SK-N-SH treated with all-trans-retinoic acid at 6 μM for 48 hours (cell line): ENCODE measurements around the gene UBTD1.

Source experiments
- ATAC-seq: fragments of 200-7000 bp; cut with Tn5 transposase; 3 replicates; pipeline ENCODE4 v1.9.1; 2020; ENCODE audit warnings: mild to moderate bottlenecking, moderate library complexity
- ARNTL ChIP-seq: fragments of 450-650 bp; formaldehyde crosslinking; IDR thresholded peaks from 2 replicates; pipeline ENCODE4 v1.5.0; 2020; ENCODE audit warnings: low read depth, mild to moderate bottlenecking, moderate library complexity, borderline replicate concordance
- BACH2 ChIP-seq: fragments of 250-450 bp; sonication (Bioruptor Pico); IDR thresholded peaks from 2 replicates; pipeline ENCODE4 v1.9.0; 2021; ENCODE audit warnings: mild to moderate bottlenecking, borderline replicate concordance
- CREB5 ChIP-seq: fragments of 250-450 bp; sonication (Bioruptor Pico); IDR thresholded peaks from 2 replicates; pipeline ENCODE4 v1.5.1; 2020; ENCODE audit warnings: low read depth, mild to moderate bottlenecking, moderate library complexity
- CSDC2 ChIP-seq: fragments of 250-450 bp; sonication (Bioruptor Pico); IDR thresholded peaks from 2 replicates; pipeline ENCODE4 v1.5.0; 2020; ENCODE audit warnings: mild to moderate bottlenecking, moderate library complexity
- CSRNP3 ChIP-seq: fragments of 250-450 bp; sonication (Bioruptor Pico); IDR thresholded peaks from 2 replicates; pipeline ENCODE4 v1.5.1; 2021; ENCODE audit warnings: mild to moderate bottlenecking, moderate library complexity
- ESRRG ChIP-seq: fragments of 250-450 bp; sonication (Bioruptor Pico); IDR thresholded peaks from 2 replicates; pipeline ENCODE4 v1.6.1; 2021; ENCODE audit warnings: mild to moderate bottlenecking
- GLIS3 ChIP-seq: fragments of 250-450 bp; sonication (Bioruptor Pico); IDR thresholded peaks from 2 replicates; pipeline ENCODE4 v1.5.0; 2020; ENCODE audit warnings: mild to moderate bottlenecking, moderate library complexity
- ISL1 ChIP-seq: fragments of 250-450 bp; sonication (Bioruptor Pico); IDR thresholded peaks from 2 replicates; pipeline ENCODE4 v2.1.2; 2022; ENCODE audit warnings: mild to moderate bottlenecking, moderate library complexity
- OSR1 ChIP-seq: fragments of 250-450 bp; sonication (Bioruptor Pico); IDR thresholded peaks from 2 replicates; pipeline ENCODE4 v1.8.0; 2022; ENCODE audit warnings: moderate library complexity, mild to moderate bottlenecking, inconsistent platforms
- POU6F1 ChIP-seq: fragments of 250-450 bp; sonication (Bioruptor Pico); IDR thresholded peaks from 2 replicates; pipeline ENCODE4 v1.8.0; 2021; ENCODE audit warnings: low read depth, mild to moderate bottlenecking, moderate library complexity, borderline replicate concordance
- PPARA ChIP-seq: fragments of 250-450 bp; sonication (Bioruptor Pico); IDR thresholded peaks from 2 replicates; pipeline ENCODE4 v1.5.0; 2020; ENCODE audit warnings: mild to moderate bottlenecking, borderline replicate concordance
- RARB ChIP-seq: fragments of 250-450 bp; sonication (Bioruptor Pico); IDR thresholded peaks from 2 replicates; pipeline ENCODE4 v1.8.0; 2021; ENCODE audit warnings: mild to moderate bottlenecking, moderate library complexity
- SNAI2 ChIP-seq: fragments of 250-450 bp; sonication (Bioruptor Pico); IDR thresholded peaks from 2 replicates; pipeline ENCODE4 v1.5.0; 2020; ENCODE audit warnings: mild to moderate bottlenecking, moderate library complexity
- TCF4 ChIP-seq: fragments of 250-450 bp; sonication (Bioruptor Pico); IDR thresholded peaks from 2 replicates; pipeline ENCODE4 v1.8.0; 2021; ENCODE audit warnings: mild to moderate bottlenecking, moderate library complexity, borderline replicate concordance
- TOX ChIP-seq: fragments of 250-450 bp; sonication (Bioruptor Pico); IDR thresholded peaks from 2 replicates; pipeline ENCODE4 v1.8.0; 2021; ENCODE audit warnings: mild to moderate bottlenecking, moderate library complexity, borderline replicate concordance
- TSHZ2 ChIP-seq: fragments of 250-450 bp; sonication (Bioruptor Pico); IDR thresholded peaks from 2 replicates; pipeline ENCODE4 v1.5.0; 2020; ENCODE audit warnings: mild to moderate bottlenecking, moderate library complexity
- ZC3H10 ChIP-seq: fragments of 250-450 bp; sonication (Bioruptor Pico); IDR thresholded peaks from 2 replicates; pipeline ENCODE4 v1.5.1; 2021; ENCODE audit warnings: mild to moderate bottlenecking, moderate library complexity
- ZFP3 ChIP-seq: fragments of 250-450 bp; sonication (Bioruptor Pico); IDR thresholded peaks from 2 replicates; pipeline ENCODE4 v1.5.0; 2020; ENCODE audit warnings: mild to moderate bottlenecking, moderate library complexity
- ZFP30 ChIP-seq: fragments of 450-650 bp; formaldehyde crosslinking; IDR thresholded peaks from 2 replicates; pipeline ENCODE4 v1.5.0; 2022; ENCODE audit warnings: mild to moderate bottlenecking, moderate library complexity
- ZNF70 ChIP-seq: fragments of 450-650 bp; formaldehyde crosslinking; IDR thresholded peaks from 2 replicates; pipeline ENCODE4 v1.5.0; 2020; ENCODE audit warnings: mild to moderate bottlenecking, moderate library complexity
- ZNF8 ChIP-seq: fragments of 450-650 bp; formaldehyde crosslinking; IDR thresholded peaks from 2 replicates; pipeline ENCODE4 v1.5.0; 2020; ENCODE audit warnings: mild to moderate bottlenecking, moderate library complexity

UBTD1 gene

GRCh38 chr10:97462309-97462708 is 36.4 kb upstream of the UBTD1 start:
- ATAC-seq, result no peak
- TF ChIP-seq GLIS3 (CRISPR knock-in tag) (no peak), TCF4 (CRISPR knock-in tag) (no peak), POU6F1 (CRISPR knock-in tag) (no peak), CREB5 (CRISPR knock-in tag) (no peak), BACH2 (CRISPR knock-in tag) (no peak)

GRCh38 chr10:97463363-97464132 is 35.2 kb upstream of the UBTD1 start:
- no peak for TF ChIP-seq OSR1 (CRISPR knock-in tag)
- no peak for TF ChIP-seq CSDC2 (CRISPR knock-in tag)
- no peak for TF ChIP-seq RARB (CRISPR knock-in tag)
- no peak for TF ChIP-seq TOX (CRISPR knock-in tag)
- peak; percentile 70 for ATAC-seq

- no peak for TF ChIP-seq ARNTL (CRISPR knock-in tag)
- TF ChIP-seq ZC3H10 (CRISPR knock-in tag), result no peak
- no peak for TF ChIP-seq ZFP3 (CRISPR knock-in tag)
- no peak for TF ChIP-seq OSR1 (CRISPR knock-in tag)
- TF ChIP-seq ZNF8 (CRISPR knock-in tag), result no peak
- no peak for TF ChIP-seq PPARA (CRISPR knock-in tag)
- no peak for TF ChIP-seq RARB (CRISPR knock-in tag)
- no peak for TF ChIP-seq SNAI2 (CRISPR knock-in tag)
- no peak for TF ChIP-seq CSRNP3 (CRISPR knock-in tag)
- no peak for TF ChIP-seq GLIS3 (CRISPR knock-in tag)
- no peak for TF ChIP-seq TOX (CRISPR knock-in tag)
- TF ChIP-seq CREB5 (CRISPR knock-in tag), result no peak
- no peak for TF ChIP-seq ZNF70
- TF ChIP-seq ZFP30 (CRISPR knock-in tag), result no peak
- no peak for TF ChIP-seq TSHZ2 (CRISPR knock-in tag)
- no peak for TF ChIP-seq ISL1
- no peak for TF ChIP-seq POU6F1 (CRISPR knock-in tag)
- no peak for TF ChIP-seq BACH2 (CRISPR knock-in tag)
- TF ChIP-seq ESRRG, result no peak
- TF ChIP-seq, all 23 proteins: peak for 0
- ATAC-seq, result peak; percentile 4; the same call in 1 of the 3 replicates
Observed at GRCh38 chr10:97464226-97464625, 34.5 kb upstream of the UBTD1 start.
